ENCODE data around the gene KCNK5.

Gene KCNK5

GRCh38 chr6:39260456-39260855 lies 31.2 kb upstream of the KCNK5 start:
- H3K9me3 Mint-ChIP-seq: no peaks in the 10 kb centered on the region
- H3K4me3 Mint-ChIP-seq: no peak overlapping the region
- intact Hi-C loops (cut with micrococcal nuclease): no loop called here
- peaks cover 1% of the 10 kb centered on the region for H3K27me3 Mint-ChIP-seq
- no peaks in the 10 kb centered on the region for H3K36me3 Mint-ChIP-seq (ENCODE audit: low read depth)
- H3K27ac Mint-ChIP-seq: no peak overlapping the region
- no peaks in the 10 kb centered on the region for H3K4me1 Mint-ChIP-seq (ENCODE audit: low read depth)

- no peaks in the 10 kb centered on the region for H3K36me3 Mint-ChIP-seq (ENCODE audit: low read depth)
- intact Hi-C loops (cut with micrococcal nuclease): no loop called here
Measured at GRCh38 chr6:39256294-39256940, 27.1 kb upstream of the KCNK5 start.

GRCh38 chr6:39254999-39255535 lies 25.8 kb upstream of the KCNK5 start:
- no peaks in the 10 kb centered on the region for H3K36me3 Mint-ChIP-seq (ENCODE audit: low read depth)
- H3K9me3 Mint-ChIP-seq: peaks cover 12% of the 10 kb centered on the region
- no peak overlapping the region for H3K27ac Mint-ChIP-seq
- intact Hi-C loops (cut with micrococcal nuclease): no loop called here
- no peaks in the 10 kb centered on the region for H3K4me1 Mint-ChIP-seq (ENCODE audit: low read depth)
- H3K27me3 Mint-ChIP-seq: peaks cover 5% of the 10 kb centered on the region
- no peak overlapping the region for H3K4me3 Mint-ChIP-seq

More at GRCh38 chr6:39256294-39256940, 27.1 kb upstream of the KCNK5 start:
- peaks cover 12% of the 10 kb centered on the region for H3K9me3 Mint-ChIP-seq
- no peaks in the 10 kb centered on the region for H3K4me1 Mint-ChIP-seq (ENCODE audit: low read depth)
- peaks cover 5% of the 10 kb centered on the region for H3K27me3 Mint-ChIP-seq
- no peak overlapping the region for H3K4me3 Mint-ChIP-seq
- no peak overlapping the region for H3K27ac Mint-ChIP-seq

- intact Hi-C loops (cut with micrococcal nuclease): no loop called here
- H3K9me3 Mint-ChIP-seq: peaks cover 12% of the 10 kb centered on the region
- H3K36me3 Mint-ChIP-seq (ENCODE audit: low read depth): no peaks in the 10 kb centered on the region
- no peak overlapping the region for H3K4me3 Mint-ChIP-seq
- no peak overlapping the region for H3K27ac Mint-ChIP-seq
- H3K27me3 Mint-ChIP-seq: peaks cover 4% of the 10 kb centered on the region
- peaks cover 7% of the 10 kb centered on the region for H3K4me1 Mint-ChIP-seq (ENCODE audit: low read depth)
Measured at GRCh38 chr6:39251406-39251805, 22.1 kb upstream of the KCNK5 start.

- H3K27ac Mint-ChIP-seq: no peak overlapping the region
- H3K36me3 Mint-ChIP-seq (ENCODE audit: low read depth): no peaks in the 10 kb centered on the region
- intact Hi-C loops (cut with micrococcal nuclease): no loop called here
- peaks cover 12% of the 10 kb centered on the region for H3K9me3 Mint-ChIP-seq
- peaks cover 7% of the 10 kb centered on the region for H3K4me1 Mint-ChIP-seq (ENCODE audit: low read depth)
- peaks cover 4% of the 10 kb centered on the region for H3K27me3 Mint-ChIP-seq
- H3K4me3 Mint-ChIP-seq: no peak overlapping the region
Measured at GRCh38 chr6:39250507-39250906, 21.2 kb upstream of the KCNK5 start.

GRCh38 chr6:39249278-39249677 lies 20.0 kb upstream of the KCNK5 start:
- peaks cover 4% of the 10 kb centered on the region for H3K27me3 Mint-ChIP-seq
- peaks cover 7% of the 10 kb centered on the region for H3K4me1 Mint-ChIP-seq (ENCODE audit: low read depth)
- intact Hi-C loops (cut with micrococcal nuclease): no loop called here
- H3K27ac Mint-ChIP-seq: no peak overlapping the region
- no peaks in the 10 kb centered on the region for H3K36me3 Mint-ChIP-seq (ENCODE audit: low read depth)
- H3K4me3 Mint-ChIP-seq: no peak overlapping the region
- H3K9me3 Mint-ChIP-seq: peaks cover 4% of the 10 kb centered on the region

GRCh38 chr6:39247667-39248194 lies 18.5 kb upstream of the KCNK5 start:
- no peak overlapping the region for H3K4me3 Mint-ChIP-seq

GRCh38 chr6:39243809-39244208 lies 14.5 kb upstream of the KCNK5 start:
- Mint-ChIP-seq H3K4me3 (no peak overlapping the region), H3K4me1 (ENCODE audit: low read depth) (peaks cover 7% of the 10 kb centered on the region), H3K27me3 (no peaks in the 10 kb centered on the region), H3K27ac (no peak overlapping the region), H3K36me3 (ENCODE audit: low read depth) (no peaks in the 10 kb centered on the region), H3K9me3 (no peaks in the 10 kb centered on the region)
- intact Hi-C loops (cut with micrococcal nuclease): no loop called here

More at GRCh38 chr6:39247667-39248194, 18.5 kb upstream of the KCNK5 start:
- Mint-ChIP-seq H3K27me3 (peaks cover 2% of the 10 kb centered on the region), H3K27ac (no peak overlapping the region), H3K9me3 (no peaks in the 10 kb centered on the region), H3K4me1 (ENCODE audit: low read depth) (peaks cover 7% of the 10 kb centered on the region), H3K36me3 (ENCODE audit: low read depth) (no peaks in the 10 kb centered on the region)
- intact Hi-C loops (cut with micrococcal nuclease): no loop called here

GRCh38 chr6:39240155-39240757 lies 11.0 kb upstream of the KCNK5 start:
- no peaks in the 10 kb centered on the region for H3K9me3 Mint-ChIP-seq
- intact Hi-C loops (cut with micrococcal nuclease): no loop called here
- H3K27ac Mint-ChIP-seq: no peak overlapping the region
- H3K36me3 Mint-ChIP-seq (ENCODE audit: low read depth): no peaks in the 10 kb centered on the region
- H3K4me3 Mint-ChIP-seq: no peak overlapping the region
- H3K4me1 Mint-ChIP-seq (ENCODE audit: low read depth): no peaks in the 10 kb centered on the region
- H3K27me3 Mint-ChIP-seq: no peaks in the 10 kb centered on the region

GRCh38 chr6:39239527-39240154 lies 10.4 kb upstream of the KCNK5 start:
- no peaks in the 10 kb centered on the region for H3K27me3 Mint-ChIP-seq
- H3K4me1 Mint-ChIP-seq (ENCODE audit: low read depth): no peaks in the 10 kb centered on the region
- no peak overlapping the region for H3K4me3 Mint-ChIP-seq
- H3K9me3 Mint-ChIP-seq: no peaks in the 10 kb centered on the region
- intact Hi-C loops (cut with micrococcal nuclease): no loop called here
- no peak overlapping the region for H3K27ac Mint-ChIP-seq
- H3K36me3 Mint-ChIP-seq (ENCODE audit: low read depth): no peaks in the 10 kb centered on the region

- Mint-ChIP-seq H3K27ac (no peak overlapping the region), H3K27me3 (no peaks in the 10 kb centered on the region), H3K9me3 (no peaks in the 10 kb centered on the region), H3K4me3 (no peak overlapping the region), H3K36me3 (ENCODE audit: low read depth) (no peaks in the 10 kb centered on the region), H3K4me1 (ENCODE audit: low read depth) (no peaks in the 10 kb centered on the region)
- intact Hi-C loops (cut with micrococcal nuclease): no loop called here
Measured at GRCh38 chr6:39236742-39237141, 7.5 kb upstream of the KCNK5 start.

- Mint-ChIP-seq H3K27me3 (peaks cover 20% of the 10 kb centered on the region), H3K9me3 (no peaks in the 10 kb centered on the region), H3K4me3 (no peak overlapping the region), H3K27ac (no peak overlapping the region), H3K4me1 (ENCODE audit: low read depth) (peaks cover 19% of the 10 kb centered on the region), H3K36me3 (ENCODE audit: low read depth) (no peaks in the 10 kb centered on the region)
- intact Hi-C loops (cut with micrococcal nuclease): no loop called here
Measured at GRCh38 chr6:39233333-39233732, 4.1 kb upstream of the KCNK5 start.

GRCh38 chr6:39231521-39232243 lies 2.4 kb upstream of the KCNK5 start:
- Mint-ChIP-seq H3K4me3 (no peak overlapping the region), H3K4me1 (ENCODE audit: low read depth) (peaks cover 36% of the 10 kb centered on the region), H3K9me3 (no peaks in the 10 kb centered on the region), H3K36me3 (ENCODE audit: low read depth) (no peaks in the 10 kb centered on the region), H3K27me3 (peaks cover 34% of the 10 kb centered on the region), H3K27ac (no peak overlapping the region)
- intact Hi-C loops (cut with micrococcal nuclease): no loop called here

- H3K27me3 Mint-ChIP-seq: peaks cover 35% of the 10 kb centered on the region
- H3K4me3 Mint-ChIP-seq: no peak overlapping the region
- no peaks in the 10 kb centered on the region for H3K9me3 Mint-ChIP-seq
- no peak overlapping the region for H3K27ac Mint-ChIP-seq
- H3K36me3 Mint-ChIP-seq (ENCODE audit: low read depth): no peaks in the 10 kb centered on the region
- peaks cover 46% of the 10 kb centered on the region for H3K4me1 Mint-ChIP-seq (ENCODE audit: low read depth)
- intact Hi-C loops (cut with micrococcal nuclease): no loop called here
Measured at GRCh38 chr6:39230654-39231035, 1.4 kb upstream of the KCNK5 start.
